Measurements from ENCODE around the gene PRSS3.

- TF ChIP-seq CTCF (IDR thresholded peaks at IDR 0.05) (no peak), POLR2AphosphoS5 (IDR thresholded peaks at IDR 0.05) (no peak), EP300 (IDR thresholded peaks at IDR 0.05; ENCODE audit: low read depth) (no peak), POLR2A (IDR thresholded peaks at IDR 0.05) (no peak)
These were observed 33.0 kb upstream of the PRSS3 start for GRCh38 chr9:33762343-33762742.
